SHP77 (cell line): Measurements from ENCODE around the gene SYMPK.

Experiments
- DNase-seq, 2 experiments: peaks; one replicate each; lab custom pipeline; 2025; lab: John Stamatoyannopoulos, UW

SYMPK gene

GRCh38 chr19:45766869-45767346 lies 96.0 kb downstream of the SYMPK start:
- DNase-seq, result no peak

- no peak for DNase-seq
Observed at GRCh38 chr19:45766296-45766868, 96.6 kb downstream of the SYMPK start.

GRCh38 chr19:45765702-45766295 lies 97.1 kb downstream of the SYMPK start:
- DNase-seq, result no peak
